PC-3 (cell line): ENCODE measurements around the gene CDH13. TPM values are rescaled to one million over a fixed set of nuclear protein-coding genes. Genes with fewer than 3 reads are reported as not detected.

Experiments used
- ATAC-seq: fragments of 200-7000 bp; cut with Tn5 transposase; 2 replicates; pipeline ENCODE4 v1.9.1; 2020; ENCODE audit warnings: mild to moderate bottlenecking, moderate library complexity
- BruUV-seq: library from RNA; stranded (reverse); fragments of 400-500 nt; replicated peaks from 2 replicates; lab custom pipeline; 2021; lab: Mats Ljungman, UMichigan
- CTCF ChIA-PET: fragments of 300-600 bp; sonication (Branson Sonifier 250); formaldehyde crosslinking; loops from one replicate; lab custom pipeline; 2022; ENCODE audit warnings: antibody characterized with exemption; lab: Charles Lee
- POLR2A ChIA-PET: fragments of 300-600 bp; sonication (Branson Sonifier 250); formaldehyde crosslinking; loops from one replicate; lab custom pipeline; 2022; ENCODE audit warnings: antibody characterized with exemption; ENCODE audit not compliant: unreplicated experiment; lab: Charles Lee
- DNase-seq: peaks from one replicate; pipeline ENCODE4 v3.0.0-alpha.2; 2015
- H2AFZ ChIP-seq: fragments of 300-600 bp; sonication (generic); 2 replicates; pipeline ENCODE4 v1.6.0; 2016; ENCODE audit warnings: antibody characterized with exemption, low read length
- H3F3A ChIP-seq: fragments of 300-600 bp; sonication (generic); one replicate; pipeline ENCODE4 v1.6.0; 2017; ENCODE audit warnings: antibody characterized with exemption, low read length, control low read depth, mild to moderate bottlenecking; ENCODE audit not compliant: unreplicated experiment
- H3K27ac ChIP-seq: fragments of 300-600 bp; sonication (generic); 2 replicates; pipeline ENCODE4 v1.5.1; 2016; ENCODE audit warnings: mild to moderate bottlenecking, low read length
- H3K27me3 ChIP-seq: fragments of 300-600 bp; sonication (generic); 2 replicates; pipeline ENCODE4 v1.6.1; 2016; ENCODE audit warnings: low read length, mixed read lengths
- H3K36me3 ChIP-seq: fragments of 300-600 bp; sonication (generic); 2 replicates; pipeline ENCODE4 v1.6.1; 2016; ENCODE audit warnings: low read depth, mixed run types, low read length, mixed read lengths
- H3K4me1 ChIP-seq: fragments of 300-600 bp; sonication (generic); 2 replicates; pipeline ENCODE4 v1.5.1; 2016; ENCODE audit warnings: low read length; ENCODE audit not compliant: insufficient read depth
- H3K4me2 ChIP-seq: fragments of 300-600 bp; sonication (generic); 2 replicates; pipeline ENCODE4 v1.6.0; 2016; ENCODE audit warnings: low read length
- H3K4me3 ChIP-seq: fragments of 300-600 bp; sonication (generic); 2 replicates; pipeline ENCODE4 v1.5.1; 2016; ENCODE audit warnings: mild to moderate bottlenecking, low read length, mixed read lengths
- H3K79me2 ChIP-seq: fragments of 300-600 bp; sonication (generic); 2 replicates; pipeline ENCODE4 v1.6.1; 2017; ENCODE audit warnings: low read length, mixed read lengths
- H3K9ac ChIP-seq: fragments of 300-600 bp; sonication (generic); 2 replicates; pipeline ENCODE4 v1.6.0; 2016; ENCODE audit warnings: mild to moderate bottlenecking, low read length
- H3K9me2 ChIP-seq: fragments of 300-600 bp; sonication (generic); replicated peaks from 2 replicates; pipeline ENCODE4 v1.6.1; 2016; ENCODE audit warnings: mixed run types, low read length, mixed read lengths
- H3K9me3 ChIP-seq: fragments of 300-600 bp; sonication (generic); 2 replicates; pipeline ENCODE4 v1.6.1; 2016; ENCODE audit warnings: low read length, mixed read lengths
- H4K20me1 ChIP-seq: fragments of 300-600 bp; sonication (generic); 2 replicates; pipeline ENCODE4 v1.6.1; 2016; ENCODE audit warnings: low read length, mixed read lengths
- CTCF ChIP-seq: fragments of 300-600 bp; sonication (generic); conservative IDR thresholded peaks from 2 replicates; pipeline ENCODE4 v1.5.1; 2017; ENCODE audit warnings: antibody characterized with exemption, low read depth, mild to moderate bottlenecking, low read length
- EZH2 ChIP-seq: fragments of 300-600 bp; sonication (generic); IDR thresholded peaks from one replicate; pipeline ENCODE4 v1.6.1; 2017; ENCODE audit warnings: antibody characterized with exemption, mild to moderate bottlenecking, low read length; ENCODE audit not compliant: unreplicated experiment
- EZH2phosphoT487 ChIP-seq: fragments of 300-600 bp; sonication (generic); IDR thresholded peaks from 2 replicates; pipeline ENCODE4 v1.6.1; 2018; ENCODE audit warnings: mild to moderate bottlenecking, antibody characterized with exemption, low read length, borderline replicate concordance
- intact Hi-C: fragments of 100-400 bp; cut with micrococcal nuclease; formaldehyde crosslinking; loops from 2 replicates; pipeline ENCODE4 v1.9.0; 2023
- total RNA-seq: library from RNA; depleted of rRNA; stranded (reverse); fragments of >200 nt; gene quantifications from 2 replicates; pipeline ENCODE4 v1.2.3, GENCODE V29; 2014

CDH13 gene
- total RNA-seq, 1 experiment from 2014 or later, result 0.36 TPM

DNA sequence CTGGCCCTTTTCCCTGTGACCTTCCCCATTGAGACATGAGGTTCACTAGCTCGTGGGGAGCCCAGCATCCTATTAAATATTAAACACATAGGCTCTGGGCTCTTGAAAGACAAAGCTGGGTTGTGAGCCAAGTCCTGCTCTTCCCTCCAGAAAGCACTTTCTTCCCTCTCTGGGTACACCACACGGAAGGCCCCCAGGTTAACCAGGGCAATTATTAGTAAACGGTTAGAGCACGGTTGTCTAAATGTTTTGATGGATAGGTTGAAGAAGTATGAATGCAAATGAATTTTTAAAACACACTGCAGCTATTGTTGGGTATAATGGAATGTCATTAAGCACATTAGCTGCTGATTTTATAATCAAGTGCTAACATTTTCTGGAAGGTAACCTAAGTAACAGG, 32.7 kb upstream of the CDH13 start:
- TF ChIP-seq EZH2 (no peak), EZH2phosphoT487 (no peak), CTCF (no peak)
- Histone ChIP-seq H3K9me2 (no peaks in the 10 kb centered on the region), H3K79me2 (no peaks in the 10 kb centered on the region), H3K9me3 (no peaks in the 10 kb centered on the region), H3K4me2 (no peak overlapping the region), H3K9ac (no peak overlapping the region), H3K36me3 (no peaks in the 10 kb centered on the region), H3K4me3 (no peak overlapping the region), H2AFZ (no peak overlapping the region), H3K4me1 (no peaks in the 10 kb centered on the region), H3K27ac (no peak overlapping the region), H3K27me3 (peaks cover 31% of the 10 kb centered on the region), H3F3A (no peaks in the 10 kb centered on the region), H4K20me1 (no peaks in the 10 kb centered on the region)
- DNase-seq (no peak), ATAC-seq (no peak)
- intact Hi-C loops, result no loop called here
- ChIA-PET POLR2A (no interaction called here), CTCF (no interaction called here)
- BruUV-seq, result no TSS peak

- Histone ChIP-seq H3K79me2 (no peaks in the 10 kb centered on the region), H3K4me1 (no peaks in the 10 kb centered on the region), H3K9me2 (no peaks in the 10 kb centered on the region), H3K9me3 (no peaks in the 10 kb centered on the region), H4K20me1 (no peaks in the 10 kb centered on the region), H3K27ac (no peak overlapping the region), H2AFZ (no peak overlapping the region), H3K4me2 (no peak overlapping the region), H3K9ac (no peak overlapping the region), H3F3A (no peaks in the 10 kb centered on the region), H3K27me3 (peaks cover 21% of the 10 kb centered on the region), H3K4me3 (no peak overlapping the region), H3K36me3 (no peaks in the 10 kb centered on the region)
- ATAC-seq, result no peak
- POLR2A ChIA-PET, result no interaction called here
- intact Hi-C loops, result no loop called here
- TF ChIP-seq EZH2phosphoT487 (no peak), CTCF (no peak), EZH2 (no peak)
- CTCF ChIA-PET, result no interaction called here
- BruUV-seq, result no TSS peak
- no peak for DNase-seq
Measured at GRCh38 chr16:82598771-82599170, 28.0 kb upstream of the CDH13 start.

DNA sequence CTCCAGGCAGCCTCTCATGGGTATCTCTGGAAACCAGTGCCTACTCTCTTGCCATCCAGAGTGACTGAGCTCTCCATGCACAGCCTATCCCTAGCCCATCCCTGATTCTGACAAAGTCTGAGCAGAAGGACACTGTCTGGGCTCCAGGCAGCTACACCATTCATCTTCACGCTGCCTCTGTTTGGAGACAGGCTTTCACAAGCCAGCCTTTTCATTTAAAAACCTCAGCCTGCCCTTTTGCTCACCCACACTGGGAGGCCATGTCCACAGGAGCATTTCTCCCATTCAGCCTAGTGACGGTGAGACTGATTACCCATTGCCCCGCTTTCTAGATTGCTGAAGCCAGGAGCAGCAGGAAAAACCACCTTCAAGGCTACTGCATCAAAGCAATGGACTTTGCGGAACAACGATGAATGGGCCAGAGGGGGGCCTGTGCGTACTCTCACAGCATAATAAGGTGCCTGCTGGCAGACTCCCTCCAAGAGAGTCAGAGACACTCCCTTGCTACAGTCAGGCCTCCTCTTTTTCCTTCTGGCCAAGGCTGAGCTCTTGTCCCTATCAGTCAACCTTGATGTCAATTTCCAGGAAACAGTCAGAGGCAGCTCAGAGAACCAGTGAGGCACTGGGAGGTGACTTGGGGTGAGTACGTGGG, 24.7 kb upstream of the CDH13 start:
- DNase-seq (no peak), ATAC-seq (no peak)
- no TSS peak for BruUV-seq
- no peak overlapping the region for H3K27ac ChIP-seq
- H3K27me3 ChIP-seq, result peaks cover 9% of the 10 kb centered on the region; the same call in 1 of the 2 replicates
- H3K9me2 ChIP-seq, result no peaks in the 10 kb centered on the region
- H3F3A ChIP-seq, result no peaks in the 10 kb centered on the region
- H3K4me2 ChIP-seq, result no peak overlapping the region
- no peaks in the 10 kb centered on the region for H3K9me3 ChIP-seq
- H3K4me1 ChIP-seq, result no peaks in the 10 kb centered on the region
- H2AFZ ChIP-seq, result no peak overlapping the region
- H3K4me3 ChIP-seq, result no peak overlapping the region
- no peaks in the 10 kb centered on the region for H3K79me2 ChIP-seq
- ChIA-PET POLR2A (no interaction called here), CTCF (no interaction called here)
- TF ChIP-seq EZH2 (no peak), EZH2phosphoT487 (no peak), CTCF (no peak)
- intact Hi-C loops, result loop anchor here (5.0 kb wide), 1 partner anchor 35 kb away; no protein-coding TSS in a partner anchor
- H3K9ac ChIP-seq, result no peak overlapping the region
- H3K36me3 ChIP-seq, result no peaks in the 10 kb centered on the region
- no peaks in the 10 kb centered on the region for H4K20me1 ChIP-seq
